Eye (tissue), 1 donor: Measurements from ENCODE around the gene PLPP4.
"Not testable (repeated sequence)": the region's sequence is repeated elsewhere in the genome, so short reads cannot be mapped to it uniquely, and the experiment has no call there.

Experiments
- DNase-seq: peaks from one replicate; pipeline ENCODE4 v3.0.0-alpha.2; 2015

The PLPP4 gene

DNA sequence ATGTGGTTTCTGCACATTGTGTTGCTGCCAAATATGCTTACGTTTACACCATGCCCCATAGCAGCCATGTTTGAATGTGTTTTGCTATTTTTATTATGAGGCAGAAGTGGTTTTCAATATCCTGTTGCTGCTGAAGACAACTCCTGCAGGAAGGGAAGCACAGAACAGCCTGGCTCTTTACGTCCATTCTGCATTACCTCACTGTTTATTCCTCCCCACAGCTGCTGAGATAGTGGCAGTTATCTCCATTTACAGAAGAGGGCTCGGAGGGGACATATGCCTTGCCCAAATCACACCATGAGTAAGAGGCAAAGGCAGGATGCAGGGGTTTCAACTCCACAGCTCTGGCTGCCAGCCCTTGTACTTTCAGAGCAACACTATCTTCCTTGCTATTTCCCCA is 35.3 kb downstream of the PLPP4 start:
- no peak for DNase-seq

DNA sequence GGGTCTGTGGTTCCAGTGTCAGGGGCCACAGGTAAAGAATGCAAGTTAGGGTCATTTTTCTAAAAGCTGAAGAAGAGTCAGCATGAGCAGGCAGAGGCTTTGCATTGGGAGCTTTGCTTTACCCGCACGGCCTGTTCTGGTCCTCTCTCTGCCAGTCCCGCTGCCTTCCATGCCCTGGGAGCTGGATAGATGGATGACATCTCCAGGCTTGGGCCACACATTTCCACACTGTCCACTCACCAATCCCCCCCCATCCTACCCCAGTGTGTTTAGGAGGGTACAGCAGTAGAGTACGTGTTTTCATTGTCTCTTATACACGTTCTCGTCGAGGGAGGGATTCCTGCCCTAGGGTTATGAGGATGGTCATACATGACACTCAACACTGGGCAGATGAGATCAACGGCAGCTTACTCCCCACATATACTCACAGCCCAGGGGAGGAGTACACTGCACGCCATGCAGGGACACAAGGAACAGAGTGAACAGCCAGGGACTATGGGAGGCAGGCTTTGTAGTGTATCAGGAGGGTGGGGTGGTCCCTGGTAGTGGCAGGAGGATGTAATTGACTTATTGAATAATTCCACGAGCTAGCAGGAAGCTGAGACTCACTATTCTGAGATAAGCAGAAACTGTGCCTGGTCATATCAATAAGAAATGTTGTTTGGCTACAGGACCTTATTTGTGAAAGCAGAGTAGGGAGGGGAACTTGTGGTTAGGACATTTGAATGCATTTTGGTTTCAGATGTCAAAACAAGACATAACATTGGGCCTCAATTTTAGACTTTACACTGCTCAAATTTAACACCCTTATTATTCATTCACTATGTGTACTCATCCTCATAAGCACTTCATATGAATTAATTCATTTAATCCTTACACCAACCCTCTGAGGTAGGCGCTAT is 36.6 kb downstream of the PLPP4 start:
- DNase-seq = no peak

DNA sequence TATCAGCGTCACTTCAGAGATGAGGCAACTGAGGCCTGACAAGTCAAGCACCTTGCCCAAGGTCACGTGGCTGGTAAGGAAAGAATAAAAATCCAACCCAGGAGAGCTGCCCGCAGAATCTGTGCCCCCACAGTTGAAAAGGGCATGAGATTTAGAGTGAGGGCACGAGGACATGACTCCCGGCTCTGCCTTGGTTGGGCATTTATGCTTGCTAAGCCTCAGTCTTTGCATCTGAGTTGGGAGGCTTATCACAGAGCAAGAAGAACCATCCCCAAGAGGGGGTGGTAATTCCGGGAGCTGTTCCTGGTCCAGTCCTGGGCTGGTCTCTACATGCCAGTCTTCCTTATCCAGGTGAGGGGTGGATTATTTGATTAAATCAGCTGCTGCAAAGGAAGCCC is 37.3 kb downstream of the PLPP4 start:
- DNase-seq = no peak

DNA sequence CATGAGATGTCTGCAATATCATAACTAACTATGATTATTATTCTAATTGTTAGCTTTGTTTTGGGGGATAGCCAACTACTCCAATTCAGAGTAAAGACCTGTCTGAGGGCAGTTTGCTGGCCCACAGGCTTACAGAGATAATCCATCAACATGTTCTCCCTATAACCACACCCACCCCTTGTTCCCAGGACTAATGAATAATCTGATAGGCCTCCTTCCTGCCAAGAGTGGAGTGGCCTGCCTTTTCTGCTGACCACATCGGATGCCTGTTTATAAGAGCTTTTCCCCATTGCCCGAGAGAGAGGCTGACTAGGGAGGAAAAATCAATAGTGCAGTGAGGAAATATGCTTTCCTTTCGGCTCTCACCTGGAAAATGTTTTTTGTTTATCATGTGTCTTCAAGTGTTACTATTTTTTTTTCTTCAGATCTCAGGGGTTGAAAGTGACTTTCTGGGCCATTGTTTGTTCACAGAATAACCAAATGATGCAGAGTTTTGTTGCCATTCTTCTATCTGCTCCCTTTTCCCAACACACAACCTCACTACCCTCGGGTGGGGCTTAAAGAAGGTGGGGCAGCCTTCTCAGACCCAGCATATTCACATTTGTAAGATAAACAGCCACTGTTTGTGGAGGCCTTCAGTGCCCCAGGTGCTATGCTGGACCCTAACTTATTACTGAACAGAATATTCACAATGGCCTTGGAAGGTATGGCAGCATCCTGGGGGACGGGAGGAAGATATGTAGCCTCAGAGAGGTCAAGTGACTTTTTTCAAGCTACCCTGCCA is 38.4 kb downstream of the PLPP4 start:
- DNase-seq = no peak

DNA sequence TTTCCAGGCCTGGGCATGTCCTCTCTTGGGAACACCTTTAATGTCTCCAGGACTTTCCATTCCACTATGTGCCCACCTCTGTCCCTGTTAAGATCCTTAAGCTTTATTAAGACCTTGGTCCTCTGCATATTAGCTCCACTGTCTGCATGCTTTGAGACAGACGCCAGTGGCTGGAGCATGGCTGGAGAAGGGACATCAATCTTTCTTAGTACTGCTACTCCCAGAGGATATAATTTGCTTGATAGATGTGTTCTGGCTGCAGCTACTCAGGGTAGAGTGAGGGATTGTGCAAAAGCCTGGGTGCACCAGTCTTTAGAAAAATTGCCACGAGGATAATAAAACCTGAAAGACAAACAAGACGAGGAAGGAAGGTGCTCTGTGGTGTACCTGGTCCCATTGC is 42.9 kb downstream of the PLPP4 start:
- no peak for DNase-seq

DNA sequence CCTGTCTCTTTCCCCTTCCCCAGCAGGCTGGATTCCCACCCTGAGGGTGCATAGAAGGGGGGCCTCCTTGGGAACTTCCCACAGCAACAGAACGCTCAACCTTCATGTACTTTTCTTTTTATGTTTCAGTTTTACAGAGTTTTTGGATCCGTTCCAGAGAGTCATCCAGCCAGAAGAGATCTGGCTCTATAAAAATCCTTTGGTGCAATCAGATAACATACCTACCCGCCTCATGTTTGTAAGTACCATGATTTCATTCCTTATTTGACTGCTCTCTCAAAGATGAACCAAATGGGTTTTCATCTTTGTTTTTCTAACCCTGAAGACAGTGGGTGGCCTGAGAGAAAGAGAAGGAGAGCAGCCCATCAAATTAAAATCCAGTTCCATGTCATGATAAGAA is 46.7 kb downstream of the PLPP4 start:
- peak; percentile 58 for DNase-seq

DNA sequence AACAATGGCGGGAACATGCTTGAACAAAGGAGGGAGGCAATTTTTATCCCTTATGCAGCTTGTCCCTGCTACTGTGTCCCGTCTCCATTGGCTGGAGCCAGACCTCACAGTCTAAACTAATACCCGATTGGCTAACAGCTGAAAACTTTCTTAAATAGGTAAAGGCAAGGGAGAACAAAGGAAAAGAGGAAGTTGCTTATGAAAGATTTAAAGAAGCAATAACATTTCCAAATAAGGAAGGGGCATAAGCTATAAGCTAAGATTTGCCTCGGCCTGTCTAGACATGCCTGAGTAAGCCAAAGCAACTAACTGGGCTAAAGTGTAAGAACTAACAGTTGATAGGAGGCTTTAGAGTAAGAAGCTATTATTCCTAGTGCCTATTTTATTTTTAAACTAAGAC is 47.2 kb downstream of the PLPP4 start:
- DNase-seq = not testable (repeated sequence)

DNA sequence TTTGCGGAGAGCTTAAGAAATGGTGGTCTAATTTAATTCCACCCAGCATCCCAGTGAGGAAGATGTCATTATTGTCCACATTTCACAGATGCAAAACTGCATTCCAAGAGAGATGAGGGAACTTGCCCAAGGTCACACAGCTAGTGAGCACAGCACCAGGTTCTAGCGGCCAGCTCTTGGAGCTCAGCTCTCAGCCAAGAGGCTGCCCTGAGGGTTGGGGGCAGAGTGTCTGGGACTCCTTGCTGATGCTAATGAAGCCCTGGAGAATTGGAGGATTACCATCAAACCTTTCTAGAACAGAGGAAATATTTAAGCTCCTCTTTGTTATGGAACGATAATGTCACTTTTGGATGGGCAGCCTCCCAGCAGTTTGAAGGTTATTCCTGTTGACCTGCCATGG is 48.0 kb downstream of the PLPP4 start:
- no peak for DNase-seq

DNA sequence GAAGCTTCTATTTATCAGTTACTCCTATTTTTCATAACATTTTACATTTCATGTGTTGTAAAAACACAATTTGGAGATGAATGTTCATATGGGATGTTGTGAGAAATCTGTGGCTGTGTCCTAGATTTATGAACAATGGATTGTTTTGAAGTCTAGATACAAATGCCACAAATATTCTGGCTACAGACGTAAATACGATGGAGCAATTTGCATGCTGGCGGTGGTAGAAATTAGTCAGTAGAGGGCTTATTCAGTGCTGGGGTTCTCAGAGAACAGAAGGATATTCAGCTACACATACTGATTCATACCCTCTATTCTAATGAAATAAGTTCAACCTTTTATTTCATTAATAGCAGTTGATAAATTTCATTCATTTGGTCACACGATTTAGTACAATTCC is 48.8 kb downstream of the PLPP4 start:
- no peak for DNase-seq

DNA sequence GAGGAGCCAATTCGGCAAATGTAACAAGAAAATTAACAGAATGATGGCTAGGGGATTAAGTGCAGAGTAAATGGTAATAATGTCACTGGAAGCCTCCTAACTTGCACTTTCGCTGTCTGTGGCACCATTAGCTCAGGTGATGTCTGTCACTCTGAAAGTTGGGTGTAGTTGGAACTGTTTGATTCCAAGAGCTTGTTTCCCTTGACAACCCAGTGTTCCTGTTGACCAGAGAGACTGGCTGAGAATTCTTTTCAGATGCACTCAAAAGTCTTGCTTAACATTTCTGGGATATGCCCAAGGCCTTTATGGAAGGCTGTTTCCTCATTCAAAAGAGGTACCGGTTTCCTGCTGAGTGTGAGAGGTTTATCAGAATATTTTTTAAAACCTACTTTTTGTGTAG is 49.6 kb downstream of the PLPP4 start:
- no peak for DNase-seq

DNA sequence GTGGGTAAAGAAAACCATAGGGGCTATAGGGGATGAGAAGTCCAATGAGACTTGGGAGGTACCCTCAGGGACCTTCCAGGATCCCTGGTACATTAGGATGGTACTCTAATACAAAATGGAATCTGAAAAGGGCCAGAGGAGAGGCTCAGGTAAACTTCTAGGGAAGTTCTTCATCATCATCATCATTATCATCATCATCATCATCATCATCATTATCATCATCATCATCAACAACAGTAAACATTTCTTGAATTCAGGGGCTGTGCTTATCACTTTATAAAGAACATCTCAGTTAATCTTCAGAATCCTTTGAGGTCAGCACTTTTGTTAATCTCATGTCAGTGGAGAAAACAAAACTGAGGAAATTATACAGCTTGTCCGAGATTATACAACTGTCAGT is 50.1 kb downstream of the PLPP4 start:
- no peak for DNase-seq

DNA sequence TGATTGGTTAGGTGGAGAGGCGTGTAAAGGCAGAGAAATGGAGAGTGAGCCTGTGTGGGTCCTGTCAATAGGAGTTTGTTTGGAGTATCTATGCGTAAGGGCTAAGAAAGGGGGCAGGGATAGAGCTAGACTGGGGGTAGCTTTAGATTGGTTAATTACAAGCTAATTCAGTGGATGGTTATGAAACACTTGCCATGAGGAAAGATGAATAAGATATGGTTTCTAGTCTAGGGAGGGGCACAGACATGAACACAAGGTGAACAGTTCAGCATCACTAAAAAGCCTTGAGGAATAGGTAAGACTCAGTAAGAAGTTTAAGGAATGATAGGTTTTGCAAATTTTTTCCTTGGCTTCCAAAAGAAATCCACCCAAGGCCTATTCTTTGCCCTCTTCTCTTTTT is 50.6 kb downstream of the PLPP4 start:
- DNase-seq = no peak

DNA sequence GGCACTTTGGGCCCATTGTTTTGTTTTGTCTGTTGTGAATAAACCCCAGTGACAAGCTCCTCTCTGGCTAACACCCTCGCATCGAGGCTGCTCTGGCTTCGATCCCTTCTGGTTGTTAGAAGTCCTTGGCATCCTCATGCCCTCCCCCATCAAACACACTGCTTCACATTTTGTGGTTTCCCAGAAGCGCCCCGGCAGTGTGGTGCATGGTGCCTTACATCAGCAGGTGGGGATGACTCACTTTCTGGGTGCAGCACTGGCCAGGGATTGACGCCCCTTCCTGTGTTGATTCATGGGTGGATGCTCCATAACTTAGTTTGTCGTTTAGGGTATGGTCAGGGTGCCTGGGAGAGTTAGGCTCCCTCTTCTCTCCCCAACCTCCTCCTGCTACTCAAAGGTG is 51.4 kb downstream of the PLPP4 start:
- DNase-seq = no peak

DNA sequence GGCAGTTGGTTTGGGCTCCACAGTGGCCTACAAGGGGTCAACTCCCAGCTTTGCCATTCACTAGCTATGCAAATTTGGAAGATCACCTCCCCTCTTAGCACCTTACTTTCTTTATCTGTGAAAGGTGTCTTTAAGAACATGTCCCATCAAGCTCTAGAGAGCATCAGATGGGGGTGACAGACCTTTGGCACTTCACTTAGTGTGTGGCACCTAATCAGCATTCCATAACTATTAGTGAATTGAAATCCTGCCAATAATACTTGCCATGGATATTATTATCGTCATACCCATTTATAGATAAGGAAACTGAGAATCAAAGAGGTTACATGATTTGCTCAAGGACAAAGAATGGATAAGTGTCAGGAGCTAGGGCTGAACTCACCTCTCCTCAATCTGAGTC is 51.9 kb downstream of the PLPP4 start:
- DNase-seq = no peak

DNA sequence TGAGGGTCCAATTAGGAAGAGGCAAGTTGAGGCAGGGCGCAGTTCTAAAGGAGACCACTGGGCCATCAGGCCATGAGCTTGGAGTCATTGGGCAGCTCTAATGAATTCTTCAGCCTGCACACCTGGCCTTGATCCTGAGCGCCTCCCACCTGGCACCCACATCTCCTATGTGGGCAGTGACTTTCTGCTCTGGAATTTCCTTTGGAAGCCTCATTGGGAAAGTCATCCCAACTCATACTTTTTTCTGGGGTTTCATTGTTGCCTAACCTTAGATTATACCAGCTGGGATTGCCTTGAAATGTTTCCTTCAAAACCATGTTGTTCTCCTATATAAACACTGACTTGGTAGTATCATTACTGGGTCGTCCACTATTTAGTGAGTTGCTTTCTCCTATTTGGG is 54.1 kb downstream of the PLPP4 start:
- DNase-seq = no peak

DNA sequence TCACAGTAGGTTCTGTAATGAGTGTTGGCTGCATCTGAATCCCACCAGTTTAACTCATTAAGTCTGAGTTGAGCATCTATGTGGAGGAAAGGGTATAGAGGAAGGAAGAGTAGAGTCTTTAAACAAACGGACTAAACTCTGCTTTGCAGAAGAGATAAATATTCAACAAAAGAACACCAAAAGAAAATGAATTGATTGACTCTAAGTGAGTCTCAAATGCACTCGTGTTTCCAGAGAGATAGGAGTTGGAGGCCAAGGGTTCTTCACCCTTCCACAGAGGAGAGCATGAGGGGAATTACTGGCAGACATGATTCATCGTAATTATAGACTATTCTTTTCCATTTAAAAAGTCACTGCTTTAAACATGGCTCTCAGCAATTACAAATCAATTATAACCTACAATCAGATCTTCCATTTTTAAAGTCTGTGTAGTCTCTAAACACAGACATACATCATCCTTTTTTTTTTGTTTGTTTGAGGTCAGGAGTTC is 56.3 kb downstream of the PLPP4 start:
- no peak for DNase-seq

DNA sequence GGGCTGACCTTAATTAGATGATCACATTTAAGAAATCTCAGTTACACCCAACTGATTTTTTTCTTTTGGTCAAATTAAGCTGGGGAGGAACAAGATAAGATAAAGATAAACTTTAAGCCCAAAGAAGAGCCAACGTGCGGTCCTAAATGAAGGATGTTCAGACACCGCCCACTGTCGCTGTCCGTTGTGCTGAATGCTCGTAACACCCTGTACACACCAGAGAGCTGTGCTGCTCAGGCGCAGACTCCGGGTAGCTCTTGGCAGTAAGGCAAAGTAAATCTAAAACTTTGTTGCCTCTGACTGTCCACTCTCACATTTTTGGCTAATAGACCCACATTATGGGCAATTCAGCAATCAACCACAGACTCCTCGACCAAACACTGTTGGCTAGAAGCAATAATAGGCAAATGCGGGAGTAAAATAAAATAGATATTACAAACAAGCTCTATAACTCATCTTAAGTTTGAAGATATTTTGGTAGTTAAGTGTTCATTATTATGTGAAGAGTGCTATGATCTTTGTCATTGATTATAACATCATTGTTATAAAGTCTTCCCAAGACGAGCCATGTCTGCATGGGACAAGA is 57.1 kb downstream of the PLPP4 start:
- peak; percentile 87 for DNase-seq

DNA sequence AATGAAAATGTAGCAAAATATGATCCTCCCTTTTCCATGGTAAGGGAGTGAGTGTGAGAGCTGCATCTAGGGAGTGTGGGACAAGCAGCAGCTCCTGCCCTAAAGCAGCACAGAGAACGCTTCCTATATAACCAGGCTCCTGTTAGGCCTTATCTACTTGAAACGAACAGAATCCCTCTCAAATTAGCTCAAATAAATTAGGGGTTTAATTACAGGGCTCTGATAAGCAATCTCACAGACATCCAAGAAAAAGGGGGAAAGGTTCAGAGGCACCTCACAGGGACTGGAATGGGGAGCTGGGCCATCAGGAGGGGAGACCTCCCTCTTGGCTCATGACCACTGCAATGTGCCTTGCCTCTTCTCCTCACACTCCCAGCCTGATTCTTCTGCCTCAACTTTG is 57.9 kb downstream of the PLPP4 start:
- DNase-seq = no peak

DNA sequence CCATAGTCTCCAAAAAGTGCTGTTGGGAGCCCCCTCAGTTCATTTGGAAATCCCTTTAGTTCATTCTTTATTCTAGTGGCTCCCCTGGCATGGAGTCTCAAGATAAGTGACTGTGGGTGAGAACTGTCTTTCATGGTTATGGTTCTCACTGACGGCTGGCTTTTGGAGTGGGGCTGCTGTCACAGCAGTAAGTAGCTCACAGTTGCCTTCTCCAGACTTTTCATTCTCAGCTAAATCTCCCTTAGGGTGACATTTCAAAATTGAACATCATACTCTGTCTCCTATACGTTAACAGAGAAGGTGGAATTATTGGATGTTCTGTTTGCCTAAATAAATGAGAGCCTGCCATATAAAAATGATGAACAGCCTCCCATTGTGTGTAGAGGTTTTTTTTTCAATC is 58.7 kb downstream of the PLPP4 start:
- no peak for DNase-seq

DNA sequence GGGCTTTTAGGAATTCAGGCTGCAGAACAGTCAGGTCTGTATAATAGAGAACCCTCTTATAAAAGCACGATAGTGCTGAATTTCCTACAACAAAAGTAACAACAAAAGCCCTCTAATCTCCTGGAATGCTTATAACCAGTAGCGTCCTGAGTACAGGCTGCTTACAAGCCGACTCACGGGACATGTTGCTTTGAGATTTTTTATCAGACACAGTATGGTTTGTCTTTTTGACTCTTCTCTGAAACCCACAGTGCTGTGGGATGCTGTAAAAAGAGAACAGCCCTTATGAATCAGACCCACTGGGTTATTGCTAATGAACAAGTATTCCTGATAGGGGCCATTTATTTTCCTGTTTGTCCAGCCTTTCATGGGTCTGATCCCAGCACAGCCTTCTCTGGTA is 59.4 kb downstream of the PLPP4 start:
- DNase-seq = no peak

DNA sequence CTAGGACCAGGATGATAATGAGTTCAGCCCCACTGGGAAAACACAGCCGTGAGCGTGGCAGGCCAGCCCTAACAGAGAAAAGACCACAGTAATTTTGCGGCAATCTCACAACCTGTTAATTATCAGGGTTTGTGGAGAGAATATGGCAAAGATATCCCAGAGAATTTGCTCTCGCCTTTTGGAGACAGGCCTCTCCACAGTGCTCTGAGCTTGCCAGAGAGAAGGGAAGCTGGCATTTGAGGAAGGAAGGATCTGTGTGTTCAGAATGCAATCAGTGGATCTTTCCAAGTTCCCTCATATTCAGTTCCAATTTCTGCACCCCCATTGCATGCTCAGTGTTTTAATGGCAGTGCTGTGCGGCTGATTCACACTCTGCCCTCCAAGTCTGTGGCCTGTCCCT is 60.2 kb downstream of the PLPP4 start:
- no peak for DNase-seq

DNA sequence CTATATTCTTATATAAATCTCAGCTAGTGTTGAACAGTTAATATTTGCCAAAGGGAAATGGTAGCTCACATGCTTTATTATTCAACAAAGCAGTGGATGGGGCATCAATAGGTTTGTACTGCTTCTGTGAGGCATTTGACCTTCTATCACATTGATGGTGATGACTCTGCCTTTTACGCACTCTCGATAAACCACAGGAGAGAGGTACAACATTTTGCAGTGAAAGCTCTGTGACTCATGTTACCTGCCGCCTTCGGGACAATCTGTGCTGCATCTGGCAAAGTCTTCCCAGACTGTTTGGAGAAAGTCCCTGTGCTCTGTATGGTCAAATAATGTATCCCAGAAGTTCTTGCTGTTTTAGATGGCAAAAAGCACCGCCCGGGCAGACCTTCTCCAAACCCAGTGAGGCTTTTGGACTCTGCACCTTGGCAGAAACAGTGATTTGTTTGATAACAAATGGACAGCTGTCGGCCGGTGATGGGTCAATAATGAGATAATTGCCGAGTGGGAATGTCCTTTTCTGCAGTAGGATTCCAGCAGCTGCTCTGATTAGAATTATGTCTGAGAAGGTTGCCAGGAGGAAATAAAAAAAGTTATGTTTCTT is 61.0 kb downstream of the PLPP4 start:
- DNase-seq = no peak

DNA sequence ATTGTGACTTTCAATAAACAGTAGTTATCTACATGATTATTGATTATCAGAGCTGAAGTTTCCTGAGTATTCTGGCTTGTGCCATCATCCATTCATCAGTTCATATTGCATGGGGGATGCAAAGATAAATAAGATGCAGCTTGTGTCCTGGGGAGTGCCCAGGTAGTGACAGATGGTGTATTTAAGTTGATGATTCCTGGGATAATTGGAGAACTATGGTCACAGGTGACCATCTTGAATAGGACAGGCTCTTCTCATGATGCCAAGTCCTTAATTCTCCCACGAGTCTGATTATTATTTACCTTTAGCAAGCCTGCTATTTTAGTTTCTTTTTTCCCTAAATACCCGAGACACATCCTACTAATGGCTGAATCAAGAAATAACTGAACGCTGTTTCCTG is 64.9 kb downstream of the PLPP4 start:
- DNase-seq = no peak
